PC-9 (cell line): Measurements from ENCODE around the gene IL17RB. TPM values are rescaled to one million over a fixed set of nuclear protein-coding genes. Genes with fewer than 3 reads are reported as not detected.

Experiments
- BruUV-seq: library from RNA; stranded (reverse); fragments of 400-500 nt; replicated peaks from 2 replicates; lab custom pipeline; 2021; lab: Mats Ljungman, UMichigan
- CTCF ChIA-PET: fragments of 300-600 bp; sonication (Branson Sonifier 250); formaldehyde crosslinking; loops from one replicate; lab custom pipeline; 2022; ENCODE audit warnings: antibody characterized with exemption; lab: Charles Lee
- POLR2A ChIA-PET: fragments of 300-600 bp; sonication (Branson Sonifier 250); formaldehyde crosslinking; loops from one replicate; lab custom pipeline; 2022; ENCODE audit warnings: antibody characterized with exemption; ENCODE audit not compliant: unreplicated experiment; lab: Charles Lee
- DNase-seq, 2 experiments: peaks; one replicate each; pipeline versions ENCODE4 v3.0.0 to v3.0.0-alpha.2; 2015 to 2022; ENCODE audit warnings: mixed read lengths in 1 of 2
- H2AFZ ChIP-seq: fragments of 200-600 bp; sonication (generic); 2 replicates; pipeline ENCODE4 v1.8.1; 2017; ENCODE audit warnings: antibody characterized with exemption
- H3F3A ChIP-seq: fragments of 200-600 bp; sonication (generic); 2 replicates; pipeline ENCODE4 v1.8.1; 2017; ENCODE audit warnings: antibody characterized with exemption, mild to moderate bottlenecking, low read depth; ENCODE audit not compliant: insufficient read depth
- H3K27ac ChIP-seq: fragments of 200-600 bp; sonication (generic); 2 replicates; pipeline ENCODE4 v1.6.1; 2016; ENCODE audit warnings: mixed run types
- H3K27me3 ChIP-seq: fragments of 200-600 bp; sonication (generic); 2 replicates; pipeline ENCODE4 v1.6.1; 2016; ENCODE audit warnings: low read depth, mixed run types; ENCODE audit not compliant: insufficient read depth
- H3K36me3 ChIP-seq: fragments of 200-600 bp; sonication (generic); 2 replicates; pipeline ENCODE4 v1.6.1; 2016; ENCODE audit warnings: low read depth, mixed run types
- H3K4me1 ChIP-seq: fragments of 200-600 bp; sonication (generic); replicated peaks from 2 replicates; pipeline ENCODE4 v1.6.1; 2016; ENCODE audit warnings: mixed run types; ENCODE audit not compliant: insufficient read depth
- H3K4me2 ChIP-seq: fragments of 200-600 bp; sonication (generic); 2 replicates; pipeline ENCODE4 v1.6.1; 2017; ENCODE audit warnings: mixed run types
- H3K4me3 ChIP-seq: fragments of 200-600 bp; sonication (generic); 2 replicates; pipeline ENCODE4 v1.6.1; 2016; ENCODE audit warnings: mixed run types
- H3K79me2 ChIP-seq: fragments of 200-600 bp; sonication (generic); 2 replicates; pipeline ENCODE4 v1.6.1; 2017; ENCODE audit warnings: low read depth, mixed run types
- H3K9me2 ChIP-seq: fragments of 200-600 bp; sonication (generic); 2 replicates; pipeline ENCODE4 v1.8.1; 2017; ENCODE audit warnings: mild to moderate bottlenecking; ENCODE audit not compliant: insufficient read depth
- H3K9me3 ChIP-seq: fragments of 200-600 bp; sonication (generic); 2 replicates; pipeline ENCODE4 v1.8.1; 2016; ENCODE audit warnings: low read depth; ENCODE audit not compliant: insufficient read depth
- H4K20me1 ChIP-seq: fragments of 200-600 bp; sonication (generic); 2 replicates; pipeline ENCODE4 v1.8.1; 2017; ENCODE audit not compliant: insufficient read depth
- CTCF ChIP-seq: fragments of 200-600 bp; sonication (generic); conservative IDR thresholded peaks from 2 replicates; pipeline ENCODE4 v1.6.1; 2017; ENCODE audit warnings: mixed run types, antibody characterized with exemption, mild to moderate bottlenecking, moderate library complexity
- EZH2 ChIP-seq: fragments of 200-600 bp; sonication (generic); IDR thresholded peaks from 2 replicates; pipeline ENCODE4 v1.8.0; 2017; ENCODE audit warnings: antibody characterized with exemption, low read depth
- intact Hi-C: fragments of 100-400 bp; cut with micrococcal nuclease; formaldehyde crosslinking; loops from one replicate; pipeline ENCODE4 v1.10.0; 2022; ENCODE audit not compliant: unreplicated experiment
- total RNA-seq: library from RNA; stranded (reverse); gene quantifications from 2 replicates; pipeline ENCODE4 v1.2.3, GENCODE V29; 2021

IL17RB gene
- total RNA-seq, 1 experiment from 2014 or later, result not detected

GRCh38 chr3:53818221-53819162 is 27.9 kb upstream of the IL17RB start:
- no peaks in the 10 kb centered on the region for H3K9me2 ChIP-seq
- H3K4me3 ChIP-seq, result no peak overlapping the region
- BruUV-seq, result no TSS peak
- TF ChIP-seq EZH2 (no peak), CTCF (no peak)
- no peak overlapping the region for H2AFZ ChIP-seq
- no peaks in the 10 kb centered on the region for H3K9me3 ChIP-seq
- DNase-seq, result no peak
- no peak overlapping the region for H3K27ac ChIP-seq
- H3K27me3 ChIP-seq, result peaks cover 83% of the 10 kb centered on the region
- POLR2A ChIA-PET, result no interaction called here
- H3K4me2 ChIP-seq, result no peak overlapping the region
- intact Hi-C loops, result no loop called here
- CTCF ChIA-PET, result no interaction called here
- no peaks in the 10 kb centered on the region for H3F3A ChIP-seq
- no peaks in the 10 kb centered on the region for H3K36me3 ChIP-seq
- no peaks in the 10 kb centered on the region for H3K4me1 ChIP-seq
- H4K20me1 ChIP-seq, result no peaks in the 10 kb centered on the region
- no peaks in the 10 kb centered on the region for H3K79me2 ChIP-seq

DNA sequence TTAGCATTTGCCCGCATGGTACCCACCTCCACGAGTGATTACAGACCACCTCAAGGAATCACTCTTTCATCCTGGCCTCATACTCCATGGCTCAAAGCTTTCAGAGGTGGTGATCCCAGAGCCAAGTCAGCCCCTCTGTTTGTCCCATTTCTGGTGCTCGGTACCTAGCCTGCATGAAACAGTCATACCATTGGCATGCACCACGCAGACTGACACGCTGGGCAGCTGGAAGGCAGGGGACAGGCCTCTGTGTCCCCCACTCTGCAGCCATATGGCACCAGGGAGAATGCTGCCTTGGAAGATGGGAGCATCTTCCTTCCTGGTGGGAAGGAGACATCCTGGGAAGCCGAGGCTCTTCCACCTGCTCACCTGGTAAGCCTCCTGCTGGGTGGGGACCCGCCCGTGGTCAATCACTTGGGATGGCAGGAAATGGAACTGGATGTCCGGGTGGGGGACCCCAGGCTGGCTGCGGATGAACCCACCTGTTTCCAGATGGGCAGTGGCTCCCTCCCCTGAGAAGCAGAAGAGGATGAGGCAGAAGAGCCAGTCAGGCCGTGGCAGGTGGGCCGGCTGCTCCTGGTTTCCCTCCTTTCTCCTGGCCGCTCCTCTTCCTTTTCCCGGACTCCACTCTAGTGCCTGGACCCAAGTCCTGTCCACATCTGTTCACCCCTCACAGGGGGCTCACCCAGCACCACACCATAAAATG is 27.1 kb upstream of the IL17RB start:
- no peaks in the 10 kb centered on the region for H3K9me2 ChIP-seq
- no peaks in the 10 kb centered on the region for H3F3A ChIP-seq
- H3K36me3 ChIP-seq, result no peaks in the 10 kb centered on the region
- H2AFZ ChIP-seq, result no peak overlapping the region
- ChIA-PET POLR2A (no interaction called here), CTCF (no interaction called here)
- H3K79me2 ChIP-seq, result no peaks in the 10 kb centered on the region
- no TSS peak for BruUV-seq
- no peak overlapping the region for H3K27ac ChIP-seq
- no peak overlapping the region for H3K4me3 ChIP-seq
- H4K20me1 ChIP-seq, result no peaks in the 10 kb centered on the region
- H3K9me3 ChIP-seq, result no peaks in the 10 kb centered on the region
- DNase-seq, result no peak
- no peak overlapping the region for H3K4me2 ChIP-seq
- H3K4me1 ChIP-seq, result no peaks in the 10 kb centered on the region
- TF ChIP-seq CTCF (no peak), EZH2 (no peak)
- intact Hi-C loops, result no loop called here
- H3K27me3 ChIP-seq, result peaks cover 75% of the 10 kb centered on the region

GRCh38 chr3:53820084-53820483 is 26.3 kb upstream of the IL17RB start:
- no peak for DNase-seq
- CTCF ChIA-PET, result no interaction called here
- no peak overlapping the region for H3K4me2 ChIP-seq
- H3K27ac ChIP-seq, result no peak overlapping the region
- no peak overlapping the region for H3K4me3 ChIP-seq
- H3K9me2 ChIP-seq, result no peaks in the 10 kb centered on the region
- BruUV-seq, result no TSS peak
- H3F3A ChIP-seq, result no peaks in the 10 kb centered on the region
- no peaks in the 10 kb centered on the region for H4K20me1 ChIP-seq
- no peaks in the 10 kb centered on the region for H3K79me2 ChIP-seq
- no peak overlapping the region for H2AFZ ChIP-seq
- no peaks in the 10 kb centered on the region for H3K36me3 ChIP-seq
- no peak for TF ChIP-seq EZH2
- POLR2A ChIA-PET, result no interaction called here
- H3K4me1 ChIP-seq, result no peaks in the 10 kb centered on the region
- peaks cover 72% of the 10 kb centered on the region for H3K27me3 ChIP-seq
- no peaks in the 10 kb centered on the region for H3K9me3 ChIP-seq
- intact Hi-C loops, result no loop called here
